HEK293 (cell line): Measurements from ENCODE around the gene BTBD18.

Experiments
- BCL11B ChIP-seq: fragments of 450-650 bp; formaldehyde crosslinking; IDR thresholded peaks from 2 replicates; pipeline ENCODE4 v1.5.1; 2016; ENCODE audit warnings: low read depth, missing biosample characterization, missing genetic modification characterization
- ELK4 ChIP-seq: IDR thresholded peaks from 2 replicates; pipeline ENCODE4 v1.6.1; 2011; ENCODE audit warnings: mild to moderate bottlenecking, low read depth, low read length, borderline replicate concordance
- GLI2 ChIP-seq: fragments of 450-650 bp; formaldehyde crosslinking; IDR thresholded peaks from 2 replicates; pipeline ENCODE4; 2017; ENCODE audit warnings: missing biosample characterization, missing genetic modification characterization, low read depth, borderline replicate concordance
- HOXA7 ChIP-seq: sonication (generic); formaldehyde crosslinking; IDR thresholded peaks from 2 replicates; pipeline ENCODE4 v1.8.1; 2022; ENCODE audit warnings: missing genetic modification reagents, borderline replicate concordance
- OVOL3 ChIP-seq: fragments of 450-650 bp; formaldehyde crosslinking; IDR thresholded peaks from 2 replicates; pipeline ENCODE4 v1.5.1; 2016; ENCODE audit warnings: missing biosample characterization, missing genetic modification characterization
- PRDM6 ChIP-seq: fragments of 450-650 bp; formaldehyde crosslinking; IDR thresholded peaks from 2 replicates; pipeline ENCODE4 v1.5.1; 2017; ENCODE audit warnings: missing biosample characterization, missing genetic modification characterization
- REST ChIP-seq: fragments of 450-650 bp; formaldehyde crosslinking; IDR thresholded peaks from 2 replicates; pipeline ENCODE4 v1.5.1; 2016; ENCODE audit warnings: missing biosample characterization, missing genetic modification characterization
- ZBTB1 ChIP-seq: fragments of 450-650 bp; formaldehyde crosslinking; IDR thresholded peaks from 2 replicates; pipeline ENCODE4 v1.5.1; 2016; ENCODE audit warnings: missing biosample characterization, missing genetic modification characterization
- ZBTB44 ChIP-seq: fragments of 450-650 bp; IDR thresholded peaks from 2 replicates; pipeline ENCODE4 v1.5.1; 2018; ENCODE audit warnings: missing biosample characterization, mild to moderate bottlenecking, missing genetic modification characterization
- ZFP37 ChIP-seq: fragments of 450-650 bp; formaldehyde crosslinking; IDR thresholded peaks from 2 replicates; pipeline ENCODE4 v1.5.1; 2016; ENCODE audit warnings: missing biosample characterization, missing genetic modification characterization
- ZNF175 ChIP-seq: fragments of 450-650 bp; formaldehyde crosslinking; IDR thresholded peaks from 2 replicates; pipeline ENCODE4 v1.5.1; 2016; ENCODE audit warnings: missing biosample characterization, missing genetic modification characterization
- ZNF2 ChIP-seq: fragments of 450-650 bp; formaldehyde crosslinking; IDR thresholded peaks from 2 replicates; pipeline ENCODE4 v1.5.1; 2016; ENCODE audit warnings: missing biosample characterization, missing genetic modification characterization
- ZNF335 ChIP-seq: fragments of 450-650 bp; formaldehyde crosslinking; conservative IDR thresholded peaks from 2 replicates; pipeline ENCODE4 v1.5.1; 2016; ENCODE audit warnings: missing biosample characterization, missing genetic modification characterization
- ZNF341 ChIP-seq: fragments of 450-650 bp; formaldehyde crosslinking; IDR thresholded peaks from 2 replicates; pipeline ENCODE4; 2016; ENCODE audit warnings: low read depth, missing biosample characterization, missing genetic modification characterization
- ZNF350 ChIP-seq: fragments of 450-650 bp; formaldehyde crosslinking; IDR thresholded peaks from 2 replicates; pipeline ENCODE4 v1.5.0; 2017; ENCODE audit warnings: missing biosample characterization, mild to moderate bottlenecking, missing genetic modification characterization
- ZNF48 ChIP-seq: fragments of 450-650 bp; formaldehyde crosslinking; IDR thresholded peaks from 2 replicates; pipeline ENCODE4 v1.5.1; 2016; ENCODE audit warnings: missing biosample characterization, missing genetic modification characterization
- ZNF513 ChIP-seq: fragments of 450-650 bp; IDR thresholded peaks from 2 replicates; pipeline ENCODE4 v1.5.1; 2018; ENCODE audit warnings: missing biosample characterization, missing genetic modification characterization
- ZNF561 ChIP-seq: fragments of 450-650 bp; IDR thresholded peaks from 2 replicates; pipeline ENCODE4 v1.5.1; 2018; ENCODE audit warnings: missing biosample characterization, missing genetic modification characterization, borderline replicate concordance
- ZNF654 ChIP-seq: fragments of 450-650 bp; formaldehyde crosslinking; IDR thresholded peaks from 2 replicates; pipeline ENCODE4 v1.5.1; 2016; ENCODE audit warnings: low read depth, missing biosample characterization, missing genetic modification characterization
- ZSCAN4 ChIP-seq: fragments of 450-650 bp; formaldehyde crosslinking; IDR thresholded peaks from 2 replicates; pipeline ENCODE4 v1.5.1; 2017; ENCODE audit warnings: missing biosample characterization, missing genetic modification characterization

BTBD18 gene

GRCh38 chr11:57741132-57742086 lies 10.2 kb downstream of the BTBD18 start, which contains the start of gene SELENOH (continued):
- no peak for TF ChIP-seq HOXA7
- TF ChIP-seq PRDM6 (tag by site-specific recombination), result no peak
- TF ChIP-seq ZSCAN4, result peak; percentile 46; the same call in 1 of the 2 replicates
- peak; percentile 89 for TF ChIP-seq ZNF341 (tag by site-specific recombination)
- no peak for TF ChIP-seq ZNF175 (tag by site-specific recombination)
- peak; percentile 59; the same call in 1 of the 2 replicates for TF ChIP-seq REST (tag by site-specific recombination)
- TF ChIP-seq ZNF654, result no peak; the same call in 1 of the 2 replicates
- peak; percentile 42; the same call in 1 of the 2 replicates for TF ChIP-seq OVOL3
- peak; percentile 91 for TF ChIP-seq ZFP37 (tag by site-specific recombination)
- TF ChIP-seq ELK4, result no peak; the same call in 1 of the 2 replicates
- TF ChIP-seq ZNF48 (tag by site-specific recombination), result no peak
- TF ChIP-seq ZNF2 (tag by site-specific recombination), result peak; percentile 96
- peak; percentile 37; the same call in 1 of the 2 replicates for TF ChIP-seq BCL11B (tag by site-specific recombination)
- no peak for TF ChIP-seq GLI2 (tag by site-specific recombination)
- peak; percentile 69 for TF ChIP-seq ZNF335 (tag by site-specific recombination)
- peak; percentile 98 for TF ChIP-seq ZBTB1 (tag by site-specific recombination)
- TF ChIP-seq ZNF350, result no peak
- TF ChIP-seq ZNF513 (tag by site-specific recombination), result 0 out of 2 replicates have a peak, but pooled peaks have one; percentile 10
- TF ChIP-seq ZBTB44 (tag by site-specific recombination), result 0 out of 2 replicates have a peak, but pooled peaks have one; percentile 53
- peak; percentile 98 for TF ChIP-seq ZNF561
